DOHH2 (cell line): ENCODE results near the gene DMD.

ENCODE experiments used
- H3F3A ChIP-seq: fragments of 200-600 bp; sonication (generic), shearing (Covaris generic); 2 replicates; pipeline ENCODE4 v1.6.0; 2016; ENCODE audit warnings: antibody characterized with exemption, mild to moderate bottlenecking; ENCODE audit not compliant: control insufficient read depth, insufficient read depth
- H3K27ac ChIP-seq: fragments of 200-600 bp; sonication (generic); 2 replicates; pipeline ENCODE4 v1.5.1; 2014; ENCODE audit warnings: low read depth, mild to moderate bottlenecking, low read length, moderate library complexity
- H3K27me3 ChIP-seq: fragments of 200-600 bp; sonication (generic); 2 replicates; pipeline ENCODE4 v1.6.1; 2014; ENCODE audit warnings: mild to moderate bottlenecking, low read length, mixed read lengths; ENCODE audit not compliant: control insufficient read depth
- H3K36me3 ChIP-seq: fragments of 200-600 bp; sonication (generic); 2 replicates; pipeline ENCODE4 v1.6.1; 2014; ENCODE audit warnings: mild to moderate bottlenecking, low read length, moderate library complexity, mixed read lengths; ENCODE audit not compliant: control insufficient read depth
- H3K4me1 ChIP-seq: fragments of 200-600 bp; sonication (generic); 2 replicates; pipeline ENCODE4 v1.6.1; 2014; ENCODE audit warnings: mild to moderate bottlenecking, low read length, mixed read lengths; ENCODE audit not compliant: control insufficient read depth
- H3K4me2 ChIP-seq: fragments of 200-600 bp; sonication (generic); 2 replicates; pipeline ENCODE4 v1.6.0; 2014; ENCODE audit warnings: mild to moderate bottlenecking, low read length, moderate library complexity
- H3K4me3 ChIP-seq: fragments of 200-600 bp; sonication (generic); 2 replicates; pipeline ENCODE4 v1.5.1; 2014; ENCODE audit warnings: mild to moderate bottlenecking, low read length, mixed read lengths
- H3K79me2 ChIP-seq: fragments of 200-600 bp; sonication (generic); 2 replicates; pipeline ENCODE4 v1.6.1; 2014; ENCODE audit warnings: mild to moderate bottlenecking, low read length, mixed read lengths; ENCODE audit not compliant: control insufficient read depth
- H3K9me2 ChIP-seq: fragments of 200-600 bp; sonication (generic); replicated peaks from 2 replicates; pipeline ENCODE4 v1.6.1; 2014; ENCODE audit warnings: mild to moderate bottlenecking, low read length, mixed read lengths; ENCODE audit not compliant: control insufficient read depth
- H3K9me3 ChIP-seq: fragments of 200-600 bp; sonication (generic); 2 replicates; pipeline ENCODE4 v1.6.1; 2014; ENCODE audit warnings: antibody characterized with exemption, low read length, mixed read lengths; ENCODE audit not compliant: control insufficient read depth, insufficient read depth
- H4K20me1 ChIP-seq: fragments of 200-600 bp; sonication (generic); 2 replicates; pipeline ENCODE4 v1.6.0; 2014; ENCODE audit warnings: low read depth, mild to moderate bottlenecking, antibody characterized with exemption, low read length, moderate library complexity; ENCODE audit not compliant: control insufficient read depth, insufficient read depth
- EZH2phosphoT487 ChIP-seq: fragments of 200-600 bp; sonication (generic); IDR thresholded peaks from 2 replicates; pipeline ENCODE4 v1.6.1; 2017; ENCODE audit warnings: borderline replicate concordance, mild to moderate bottlenecking, antibody characterized with exemption, low read length, moderate library complexity, mixed read lengths
- TF ChIP-seq, protein P1 (sequence below): fragments of 200-600 bp; sonication (generic); IDR thresholded peaks from one replicate; pipeline ENCODE4 v1.5.1; 2014; ENCODE audit warnings: antibody characterized with exemption, mild to moderate bottlenecking, low read depth, low read length; ENCODE audit not compliant: poor library complexity, severe bottlenecking

Gene DMD

DNA sequence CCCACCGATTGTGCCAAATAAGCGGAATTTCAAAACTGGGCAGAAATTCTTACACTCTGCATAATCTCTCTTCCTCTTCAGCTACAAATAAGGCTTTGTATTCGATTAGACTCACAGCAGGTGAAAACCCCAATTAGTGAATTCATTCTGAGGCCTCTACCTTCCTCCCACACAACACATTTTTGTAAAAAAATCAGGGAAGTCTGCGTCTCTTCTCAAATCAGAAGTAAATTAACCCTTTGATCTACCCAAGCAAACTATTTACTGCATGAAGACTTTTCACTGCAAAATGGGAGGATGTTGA is 1938.9 kb downstream of the DMD start:
- Histone ChIP-seq H3K4me1 (no peaks in the 10 kb centered on the region), H3K9me3 (no peaks in the 10 kb centered on the region), H3K27me3 (no peaks in the 10 kb centered on the region), H3F3A (no peaks in the 10 kb centered on the region), H3K4me2 (no peak overlapping the region), H3K4me3 (no peak overlapping the region), H3K36me3 (no peaks in the 10 kb centered on the region), H3K79me2 (no peaks in the 10 kb centered on the region), H3K27ac (no peak overlapping the region), H4K20me1 (no peaks in the 10 kb centered on the region), H3K9me2 (no peaks in the 10 kb centered on the region)
- TF ChIP-seq, protein P1, sequence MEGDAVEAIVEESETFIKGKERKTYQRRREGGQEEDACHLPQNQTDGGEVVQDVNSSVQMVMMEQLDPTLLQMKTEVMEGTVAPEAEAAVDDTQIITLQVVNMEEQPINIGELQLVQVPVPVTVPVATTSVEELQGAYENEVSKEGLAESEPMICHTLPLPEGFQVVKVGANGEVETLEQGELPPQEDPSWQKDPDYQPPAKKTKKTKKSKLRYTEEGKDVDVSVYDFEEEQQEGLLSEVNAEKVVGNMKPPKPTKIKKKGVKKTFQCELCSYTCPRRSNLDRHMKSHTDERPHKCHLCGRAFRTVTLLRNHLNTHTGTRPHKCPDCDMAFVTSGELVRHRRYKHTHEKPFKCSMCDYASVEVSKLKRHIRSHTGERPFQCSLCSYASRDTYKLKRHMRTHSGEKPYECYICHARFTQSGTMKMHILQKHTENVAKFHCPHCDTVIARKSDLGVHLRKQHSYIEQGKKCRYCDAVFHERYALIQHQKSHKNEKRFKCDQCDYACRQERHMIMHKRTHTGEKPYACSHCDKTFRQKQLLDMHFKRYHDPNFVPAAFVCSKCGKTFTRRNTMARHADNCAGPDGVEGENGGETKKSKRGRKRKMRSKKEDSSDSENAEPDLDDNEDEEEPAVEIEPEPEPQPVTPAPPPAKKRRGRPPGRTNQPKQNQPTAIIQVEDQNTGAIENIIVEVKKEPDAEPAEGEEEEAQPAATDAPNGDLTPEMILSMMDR = no peak
- no peak for TF ChIP-seq EZH2phosphoT487

DNA sequence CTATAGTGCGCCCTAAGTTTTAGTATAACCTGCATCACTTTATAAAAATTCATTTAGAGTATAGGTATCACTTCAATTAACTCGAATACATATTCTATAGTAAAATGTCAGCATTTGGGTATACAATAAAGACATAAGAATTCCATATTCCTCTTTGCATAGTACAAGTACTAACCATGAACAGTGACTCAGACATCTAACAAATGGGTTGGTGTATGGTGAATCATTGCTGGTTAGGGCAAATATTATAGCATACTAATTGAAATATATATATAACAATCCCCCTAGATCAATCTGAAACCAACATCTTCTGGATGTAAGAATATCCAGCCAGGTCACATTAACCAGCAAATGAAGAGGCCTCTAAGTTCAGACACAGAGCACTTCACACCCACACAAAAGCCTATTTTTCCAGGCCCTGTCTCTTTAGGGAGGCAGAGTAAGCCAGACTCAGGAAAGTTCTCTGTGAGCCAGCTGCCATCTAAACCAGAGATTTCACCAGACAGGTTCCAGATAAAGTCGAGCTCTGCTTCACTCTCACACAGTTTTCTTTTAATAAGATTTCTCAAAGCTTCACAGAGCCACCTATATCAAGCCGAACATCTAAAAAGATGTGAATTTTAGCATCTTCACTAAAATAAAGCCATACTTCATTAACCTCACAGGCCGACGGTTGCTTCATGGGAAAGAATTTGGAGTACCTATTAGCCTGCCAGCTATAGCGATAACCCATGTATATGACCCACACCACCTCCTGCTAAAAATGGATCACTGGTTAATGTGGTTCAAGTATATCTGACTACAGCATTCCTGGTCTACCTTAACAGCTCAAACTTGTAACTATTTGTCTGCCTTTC is 1939.5 kb downstream of the DMD start:
- Histone ChIP-seq H3K9me2 (no peaks in the 10 kb centered on the region), H3K79me2 (no peaks in the 10 kb centered on the region), H3F3A (no peaks in the 10 kb centered on the region), H3K9me3 (no peaks in the 10 kb centered on the region), H4K20me1 (no peaks in the 10 kb centered on the region), H3K36me3 (no peaks in the 10 kb centered on the region), H3K27me3 (no peaks in the 10 kb centered on the region), H3K4me1 (no peaks in the 10 kb centered on the region), H3K4me3 (no peak overlapping the region), H3K4me2 (no peak overlapping the region), H3K27ac (no peak overlapping the region)
- no peak for TF ChIP-seq EZH2phosphoT487
- TF ChIP-seq, protein P1 = no peak

DNA sequence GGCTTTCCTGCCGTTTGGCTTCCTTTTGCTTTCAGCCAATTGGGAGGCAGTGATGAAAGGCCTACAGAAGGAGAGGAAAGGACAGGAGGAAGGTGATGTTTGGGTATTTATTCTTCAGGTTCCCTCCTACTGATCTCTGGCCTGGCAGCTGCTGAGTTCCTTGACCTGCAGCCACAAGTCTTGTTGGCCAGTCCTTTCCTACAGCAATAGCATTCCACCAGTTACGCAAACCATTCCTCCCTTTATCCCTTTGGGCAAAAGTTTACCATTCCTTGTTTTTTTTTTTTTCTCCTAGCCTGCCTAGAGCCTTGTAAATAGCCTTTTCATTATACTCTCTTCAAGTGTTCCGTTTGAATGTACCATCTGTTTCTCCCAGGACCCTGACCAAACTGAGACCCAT is 1941.4 kb downstream of the DMD start:
- TF ChIP-seq EZH2phosphoT487 = no peak
- Histone ChIP-seq H3K4me2 (no peak overlapping the region), H3K27ac (no peak overlapping the region), H4K20me1 (no peaks in the 10 kb centered on the region), H3K4me3 (no peak overlapping the region), H3K27me3 (no peaks in the 10 kb centered on the region), H3F3A (no peaks in the 10 kb centered on the region), H3K9me3 (no peaks in the 10 kb centered on the region), H3K79me2 (no peaks in the 10 kb centered on the region), H3K4me1 (no peaks in the 10 kb centered on the region), H3K36me3 (no peaks in the 10 kb centered on the region), H3K9me2 (no peaks in the 10 kb centered on the region)

DNA sequence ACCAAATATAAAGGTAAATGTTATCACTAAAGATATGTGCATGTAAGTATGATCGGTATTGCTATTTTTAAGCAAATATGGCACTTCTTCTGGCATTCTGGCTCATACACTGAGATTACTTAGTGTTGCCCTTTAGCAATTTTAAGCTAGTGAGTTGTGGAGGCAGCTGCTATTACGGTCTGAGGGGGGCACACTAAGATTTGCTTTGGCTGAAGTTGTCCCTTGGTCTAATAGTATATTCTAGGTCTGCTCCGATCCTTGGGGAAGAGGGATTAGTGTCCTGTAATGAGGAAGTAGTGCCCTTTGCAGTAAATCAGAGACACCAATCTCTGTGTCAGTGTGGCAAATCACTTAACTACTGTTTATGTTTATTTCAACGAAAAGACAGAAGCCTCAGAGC is 1943.0 kb downstream of the DMD start:
- Histone ChIP-seq H3F3A (no peaks in the 10 kb centered on the region), H3K4me2 (no peak overlapping the region), H4K20me1 (no peaks in the 10 kb centered on the region), H3K27me3 (no peaks in the 10 kb centered on the region), H3K79me2 (no peaks in the 10 kb centered on the region), H3K4me1 (no peaks in the 10 kb centered on the region), H3K27ac (no peak overlapping the region), H3K9me3 (no peaks in the 10 kb centered on the region), H3K36me3 (no peaks in the 10 kb centered on the region), H3K9me2 (no peaks in the 10 kb centered on the region), H3K4me3 (no peak overlapping the region)
- TF ChIP-seq EZH2phosphoT487 = no peak
- TF ChIP-seq, protein P1 = no peak
